ENCODE results near the gene ZMYND11.

Gene ZMYND11

DNA sequence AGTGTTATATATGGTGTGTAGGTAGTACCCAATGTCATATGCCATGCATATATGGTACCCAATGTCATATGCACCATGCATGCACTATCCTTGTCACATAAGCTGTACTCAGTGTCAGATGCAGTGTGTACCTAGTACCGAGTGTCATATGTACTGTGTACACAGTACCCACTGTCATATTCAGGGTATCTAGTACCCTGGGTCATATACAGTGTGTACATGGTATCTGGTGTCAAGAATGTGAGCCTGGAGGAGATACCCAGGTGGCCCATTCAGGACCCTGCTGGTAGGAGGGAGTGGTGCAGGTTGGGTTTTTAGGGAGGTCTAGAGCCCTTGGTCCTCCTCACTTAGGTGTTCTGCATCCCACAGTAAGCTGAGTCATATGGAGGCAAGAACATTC is 1.8 kb downstream of the ZMYND11 start:
- no peak overlapping the region for H3K4me3 ChIP-seq (replicated peaks in 1 of 2; ENCODE audit: low read depth in 2 of 2, low read length in 2 of 2)
- TF ChIP-seq, protein P1, sequence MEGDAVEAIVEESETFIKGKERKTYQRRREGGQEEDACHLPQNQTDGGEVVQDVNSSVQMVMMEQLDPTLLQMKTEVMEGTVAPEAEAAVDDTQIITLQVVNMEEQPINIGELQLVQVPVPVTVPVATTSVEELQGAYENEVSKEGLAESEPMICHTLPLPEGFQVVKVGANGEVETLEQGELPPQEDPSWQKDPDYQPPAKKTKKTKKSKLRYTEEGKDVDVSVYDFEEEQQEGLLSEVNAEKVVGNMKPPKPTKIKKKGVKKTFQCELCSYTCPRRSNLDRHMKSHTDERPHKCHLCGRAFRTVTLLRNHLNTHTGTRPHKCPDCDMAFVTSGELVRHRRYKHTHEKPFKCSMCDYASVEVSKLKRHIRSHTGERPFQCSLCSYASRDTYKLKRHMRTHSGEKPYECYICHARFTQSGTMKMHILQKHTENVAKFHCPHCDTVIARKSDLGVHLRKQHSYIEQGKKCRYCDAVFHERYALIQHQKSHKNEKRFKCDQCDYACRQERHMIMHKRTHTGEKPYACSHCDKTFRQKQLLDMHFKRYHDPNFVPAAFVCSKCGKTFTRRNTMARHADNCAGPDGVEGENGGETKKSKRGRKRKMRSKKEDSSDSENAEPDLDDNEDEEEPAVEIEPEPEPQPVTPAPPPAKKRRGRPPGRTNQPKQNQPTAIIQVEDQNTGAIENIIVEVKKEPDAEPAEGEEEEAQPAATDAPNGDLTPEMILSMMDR (IDR thresholded peaks at IDR 0.05; ENCODE audit: low read depth, low read length) = peak; percentile 54

DNA sequence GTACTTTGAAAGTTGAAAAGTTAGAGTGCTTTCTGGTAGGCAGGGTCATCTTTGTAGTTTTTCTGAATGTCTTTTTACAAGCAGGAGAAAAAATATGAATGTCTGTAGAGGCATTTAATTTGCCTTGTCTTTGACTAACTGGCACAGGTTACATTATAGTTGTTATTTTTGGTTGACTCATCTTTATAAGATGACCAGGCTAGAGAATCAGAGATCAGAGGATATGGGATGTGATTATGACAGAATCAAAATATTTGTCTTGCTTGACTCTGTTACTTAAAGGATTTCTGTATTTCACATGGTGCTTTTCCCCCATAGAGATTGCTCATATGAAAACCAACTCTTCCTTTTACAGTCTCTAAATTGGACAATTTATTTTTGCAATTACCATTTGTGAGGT is 2.4 kb downstream of the ZMYND11 start:
- DNase-seq (ENCODE audit: low read depth in 2 of 2) = peak in 1 of 2 donors; percentile 74
- TF ChIP-seq, protein P1 (IDR thresholded peaks at IDR 0.05; ENCODE audit: low read depth, low read length) = no peak
- no peak overlapping the region for H3K4me3 ChIP-seq (replicated peaks in 1 of 2; ENCODE audit: low read depth in 2 of 2, low read length in 2 of 2)

More for the DNA sequence above, 1.8 kb downstream of the ZMYND11 start:
- peak in 1 of 2 donors; percentile 39 for DNase-seq (ENCODE audit: low read depth in 2 of 2)

- TF ChIP-seq, protein P1 (IDR thresholded peaks at IDR 0.05; ENCODE audit: low read depth, low read length) = no peak
- H3K4me3 ChIP-seq (replicated peaks in 1 of 2; ENCODE audit: low read depth in 2 of 2, low read length in 2 of 2) = no peak overlapping the region
Measured at GRCh38 chr10:142371-142770, 7.1 kb downstream of the ZMYND11 start.

DNA sequence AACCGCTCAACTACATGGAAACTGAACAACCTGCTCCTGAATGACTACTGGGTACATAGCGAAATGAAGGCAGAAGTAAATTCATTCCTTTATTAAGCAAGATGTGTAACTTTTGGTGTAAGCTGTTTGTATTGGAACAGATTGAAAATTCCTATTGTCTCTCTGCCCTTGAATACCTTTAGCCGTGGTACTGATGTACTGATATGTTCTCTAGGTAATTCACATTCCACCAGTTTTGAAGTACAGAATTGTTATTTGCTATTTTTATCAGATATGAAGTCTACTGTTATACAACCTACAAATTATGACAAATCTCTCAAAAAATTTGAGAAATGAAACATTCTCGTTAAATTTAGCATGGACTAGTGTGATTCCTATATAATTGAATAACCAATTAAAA is 17.7 kb downstream of the ZMYND11 start:
- no peak overlapping the region for H3K4me3 ChIP-seq (replicated peaks in 1 of 2; ENCODE audit: low read depth in 2 of 2, low read length in 2 of 2)
- TF ChIP-seq, protein P1 (IDR thresholded peaks at IDR 0.05; ENCODE audit: low read depth, low read length) = no peak
- DNase-seq (ENCODE audit: low read depth in 2 of 2) = no peak

More at GRCh38 chr10:142371-142770, 7.1 kb downstream of the ZMYND11 start:
- no peak for DNase-seq (ENCODE audit: low read depth in 2 of 2)

DNA sequence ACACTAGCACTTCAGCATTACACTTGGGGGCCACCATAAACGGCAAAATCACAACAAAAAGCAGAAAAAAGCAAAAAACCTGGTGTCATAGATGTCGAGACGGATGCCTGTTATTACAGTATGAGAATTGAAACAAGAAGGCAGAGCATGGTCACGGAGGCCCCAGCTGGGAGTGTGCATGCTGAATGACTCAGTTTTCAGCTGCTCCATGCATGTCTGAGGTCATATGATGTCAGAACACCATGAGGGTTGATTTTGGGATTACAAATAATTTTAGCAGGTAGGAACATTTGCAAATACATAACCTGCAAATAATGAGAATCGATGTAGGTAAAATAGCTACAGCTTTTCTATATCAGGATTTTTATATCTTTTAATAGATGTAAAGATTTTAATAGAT is 19.1 kb downstream of the ZMYND11 start:
- TF ChIP-seq, protein P1 (IDR thresholded peaks at IDR 0.05; ENCODE audit: low read depth, low read length) = no peak
- DNase-seq (ENCODE audit: low read depth in 2 of 2) = peak in 1 of 2 donors; percentile 72
- H3K4me3 ChIP-seq (replicated peaks in 1 of 2; ENCODE audit: low read depth in 2 of 2, low read length in 2 of 2) = no peak overlapping the region

DNA sequence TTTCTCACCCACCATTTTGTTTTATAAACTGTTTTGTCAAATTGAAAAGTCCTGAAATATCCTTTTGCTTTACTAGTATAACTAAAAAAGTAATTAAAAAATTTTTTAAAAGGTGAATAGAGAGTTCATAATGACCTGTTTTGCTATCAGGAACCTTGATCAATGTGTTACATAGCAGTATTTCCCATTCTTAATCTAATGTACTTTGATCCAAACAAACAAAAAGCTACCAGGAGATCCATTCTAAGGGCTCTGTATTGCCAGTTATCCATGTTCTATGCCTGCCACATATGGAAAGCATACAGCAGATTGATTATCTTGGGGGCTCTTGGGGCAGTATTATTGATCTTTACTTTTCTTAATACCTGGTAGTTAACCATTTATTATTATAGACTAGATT is 32.1 kb downstream of the ZMYND11 start:
- DNase-seq (ENCODE audit: low read depth in 2 of 2) = no peak
- H3K4me3 ChIP-seq (replicated peaks in 1 of 2; ENCODE audit: low read depth in 2 of 2, low read length in 2 of 2) = no peak overlapping the region
- TF ChIP-seq, protein P1 (IDR thresholded peaks at IDR 0.05; ENCODE audit: low read depth, low read length) = no peak

DNA sequence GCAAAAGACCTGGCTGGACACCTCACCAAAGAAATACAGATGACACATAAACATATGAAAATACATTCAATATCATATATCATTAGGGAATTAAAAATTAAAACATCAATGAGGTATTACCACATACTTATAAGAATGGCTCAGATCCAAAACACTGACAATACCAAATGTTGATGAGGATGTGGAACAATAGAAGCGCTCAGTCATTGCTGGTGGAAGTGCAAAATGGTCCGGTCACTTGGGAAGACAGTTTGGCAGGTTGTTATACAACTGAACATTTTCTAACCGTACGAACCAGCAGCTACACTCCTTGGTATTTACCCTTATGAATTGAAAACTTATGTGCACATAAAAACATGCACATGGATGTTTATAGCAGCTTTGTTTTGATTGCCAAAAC is 38.5 kb downstream of the ZMYND11 start:
- no peak overlapping the region for H3K4me3 ChIP-seq (replicated peaks in 1 of 2; ENCODE audit: low read depth in 2 of 2, low read length in 2 of 2)
- TF ChIP-seq, protein P1 (IDR thresholded peaks at IDR 0.05; ENCODE audit: low read depth, low read length) = no peak
- peak in 1 of 2 donors; percentile 10 for DNase-seq (ENCODE audit: low read depth in 2 of 2)
